ENCODE data around the gene GPATCH2.
"Not testable (repeated sequence)": the region's sequence is repeated elsewhere in the genome, so short reads cannot be mapped to it uniquely, and the experiment has no call there.

GPATCH2 gene

GRCh38 chr1:217432339-217432738 is 198.6 kb downstream of the GPATCH2 start:
- no peak for DNase-seq

GRCh38 chr1:217431395-217431794 is 199.5 kb downstream of the GPATCH2 start:
- no peak for DNase-seq

DNA sequence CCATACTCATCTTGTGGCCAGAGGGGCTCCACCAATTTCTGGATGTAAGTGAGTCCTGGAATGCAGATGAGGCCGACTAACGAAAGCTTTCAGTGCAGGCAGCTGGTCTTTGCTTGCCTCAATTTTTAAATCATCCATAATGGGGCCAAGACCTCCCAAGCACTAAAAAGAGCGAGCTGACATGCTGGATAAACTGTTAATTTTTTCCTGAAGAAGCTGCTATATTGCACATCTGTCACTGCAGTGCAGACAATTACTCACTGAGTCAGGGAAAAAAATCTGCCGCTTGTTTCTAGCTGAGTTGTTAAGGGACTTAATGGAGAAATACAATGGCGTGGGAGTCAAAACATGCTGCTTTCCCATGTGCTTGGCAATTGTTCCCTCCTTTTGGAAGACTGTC is 205.5 kb downstream of the GPATCH2 start:
- DNase-seq, result no peak

DNA sequence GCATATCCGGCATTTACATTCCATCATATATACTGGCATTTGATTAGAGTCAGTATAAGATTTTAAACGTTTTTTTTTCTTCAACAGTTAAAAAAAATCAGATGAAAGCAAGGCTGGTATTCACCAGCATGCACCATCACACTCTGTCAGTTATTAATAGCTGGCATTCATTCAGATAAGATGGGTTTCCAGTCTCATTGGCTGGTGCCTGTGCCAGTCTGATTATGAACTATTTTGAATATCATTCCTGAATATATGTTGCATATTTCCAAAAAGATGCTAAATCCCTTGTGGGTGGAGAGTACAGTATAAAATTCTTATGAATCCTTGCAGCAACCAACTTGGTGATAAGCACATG is 211.7 kb downstream of the GPATCH2 start:
- no peak for DNase-seq

GRCh38 chr1:217418269-217419193 is 212.4 kb downstream of the GPATCH2 start:
- DNase-seq, result no peak

DNA sequence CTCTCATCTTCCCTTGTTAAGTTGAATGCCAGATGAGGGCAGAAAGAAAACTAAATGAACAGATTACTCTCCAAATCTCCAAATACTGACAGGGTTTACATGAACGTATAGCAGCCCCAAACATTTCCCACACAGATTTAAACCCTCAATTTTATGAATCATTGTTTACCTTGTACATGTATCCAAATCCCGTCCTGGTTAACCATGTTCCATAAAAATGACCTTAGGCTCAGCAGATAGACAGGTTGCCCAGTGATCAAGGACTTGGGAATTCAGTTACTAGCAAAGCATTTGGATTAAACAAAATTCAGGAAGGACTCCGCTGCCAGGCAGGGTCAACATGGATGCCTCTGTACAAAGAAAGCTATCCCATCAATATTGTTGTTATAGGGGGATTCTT is 213.5 kb downstream of the GPATCH2 start:
- no peak for DNase-seq

DNA sequence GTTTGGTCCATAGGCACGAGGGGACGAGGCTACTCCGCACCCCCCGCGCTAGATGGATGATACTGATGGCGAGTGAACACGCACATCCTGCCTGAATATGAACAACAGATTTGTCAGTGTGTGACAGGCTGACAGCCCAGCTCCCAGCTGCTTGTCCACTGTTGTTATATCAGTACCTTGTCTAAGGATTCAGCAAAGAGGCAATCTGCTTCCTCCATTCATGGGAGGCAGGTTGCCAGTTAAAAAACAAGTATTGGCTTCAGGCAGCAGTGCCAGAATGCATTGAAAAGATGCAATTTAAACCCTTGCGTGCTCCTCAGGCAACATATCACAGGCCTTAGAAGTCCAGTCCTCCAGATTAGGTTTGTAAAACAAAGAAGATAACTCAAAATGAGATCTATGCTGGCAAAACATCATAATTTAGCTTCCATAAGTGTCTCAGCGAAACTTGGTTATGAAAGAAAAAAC is 223.3 kb downstream of the GPATCH2 start:
- DNase-seq, result no peak

DNA sequence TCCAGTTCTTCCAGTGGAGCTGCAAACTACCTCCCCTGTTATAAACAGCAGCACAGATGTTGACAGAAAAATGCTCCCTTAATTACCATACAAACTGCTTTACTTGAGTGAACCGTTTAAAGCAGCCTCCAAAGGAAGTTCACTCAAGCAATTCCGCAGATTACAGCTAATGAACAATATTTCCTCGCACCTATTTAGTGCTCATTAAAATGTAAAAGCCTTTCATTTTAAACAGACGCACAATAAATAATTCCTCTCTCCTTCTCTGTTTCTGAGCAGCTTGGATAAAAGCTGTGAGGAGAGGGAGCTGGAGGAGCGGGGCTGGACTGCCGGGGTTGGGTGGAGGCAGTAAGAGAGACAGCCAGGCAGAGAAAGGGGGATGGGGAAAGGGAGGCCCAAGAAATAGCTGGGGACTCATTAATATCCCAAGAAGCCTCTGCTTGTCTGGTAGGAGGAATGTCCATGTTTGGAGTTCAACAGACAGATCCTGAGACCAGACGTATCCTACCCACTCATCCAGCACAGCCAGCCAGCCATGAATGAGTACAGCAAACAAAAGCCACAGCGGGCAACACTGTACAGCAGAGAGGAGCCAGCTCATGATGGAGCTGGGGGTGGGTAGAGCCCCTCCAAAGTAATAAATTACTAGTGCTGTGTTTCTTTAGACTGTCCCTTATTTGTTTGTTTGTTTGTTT is 227.7 kb downstream of the GPATCH2 start:
- DNase-seq, result no peak

DNA sequence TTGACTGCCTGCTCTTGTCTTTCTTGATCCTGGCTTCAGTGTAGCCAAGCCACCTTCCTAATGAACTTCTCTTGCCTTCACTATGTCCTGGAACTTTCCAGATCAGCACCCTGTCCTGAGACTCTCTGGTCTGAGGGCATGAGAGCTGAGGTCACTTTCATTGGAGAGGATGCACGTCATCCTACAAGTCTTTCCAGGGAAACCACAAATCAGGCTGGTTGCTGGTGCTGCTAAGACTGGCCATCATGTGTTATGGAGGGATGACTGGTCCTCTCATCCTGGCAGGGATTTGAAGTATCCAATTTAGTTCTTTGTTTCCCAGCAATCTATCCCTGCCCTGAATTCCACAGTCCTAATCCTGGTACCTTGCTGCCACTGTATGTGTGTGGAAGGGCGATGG is 228.6 kb downstream of the GPATCH2 start:
- DNase-seq, result no peak

GRCh38 chr1:217393896-217394295 is 237.0 kb downstream of the GPATCH2 start:
- no peak for DNase-seq

GRCh38 chr1:217392441-217392840 is 238.4 kb downstream of the GPATCH2 start:
- no peak for DNase-seq

DNA sequence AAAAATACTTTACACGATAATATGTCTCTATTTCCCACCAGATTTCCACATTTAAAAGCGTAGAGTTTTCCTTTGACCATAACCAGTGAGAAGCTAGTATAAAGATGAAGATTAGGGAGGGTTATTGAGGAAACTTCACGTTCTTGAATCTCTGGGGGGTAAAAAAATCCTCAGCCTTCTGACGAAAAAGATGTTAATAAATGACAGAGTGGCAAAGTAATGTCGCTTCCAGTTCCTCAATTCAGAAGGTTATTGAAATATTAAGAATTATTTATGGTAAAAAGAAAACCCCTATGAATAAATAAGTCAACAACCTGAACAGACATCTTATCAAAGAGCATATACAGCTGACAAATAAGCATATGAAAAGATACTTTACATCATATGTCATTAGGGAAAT is 241.0 kb downstream of the GPATCH2 start:
- DNase-seq, result no peak

GRCh38 chr1:217388522-217389065 is 242.3 kb downstream of the GPATCH2 start:
- no peak for DNase-seq

DNA sequence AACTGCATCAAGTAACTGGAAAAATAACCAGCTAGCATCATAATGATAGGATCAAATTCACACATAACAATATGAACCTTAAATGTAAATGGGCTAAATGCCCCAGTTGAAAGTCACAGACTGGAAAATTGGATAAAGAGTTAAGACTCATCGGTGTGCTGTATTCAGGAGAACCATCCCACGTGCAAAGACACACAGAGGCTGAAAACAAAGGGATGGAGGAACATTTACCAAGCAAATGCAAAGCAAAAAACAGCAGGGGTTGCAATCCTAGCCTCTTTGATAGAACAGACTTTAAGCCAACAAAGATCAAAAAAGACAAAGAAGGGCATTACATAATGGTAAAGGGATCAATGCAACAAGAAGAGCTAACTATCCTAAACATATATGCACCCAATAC is 249.1 kb downstream of the GPATCH2 start:
- not testable (repeated sequence) for DNase-seq

DNA sequence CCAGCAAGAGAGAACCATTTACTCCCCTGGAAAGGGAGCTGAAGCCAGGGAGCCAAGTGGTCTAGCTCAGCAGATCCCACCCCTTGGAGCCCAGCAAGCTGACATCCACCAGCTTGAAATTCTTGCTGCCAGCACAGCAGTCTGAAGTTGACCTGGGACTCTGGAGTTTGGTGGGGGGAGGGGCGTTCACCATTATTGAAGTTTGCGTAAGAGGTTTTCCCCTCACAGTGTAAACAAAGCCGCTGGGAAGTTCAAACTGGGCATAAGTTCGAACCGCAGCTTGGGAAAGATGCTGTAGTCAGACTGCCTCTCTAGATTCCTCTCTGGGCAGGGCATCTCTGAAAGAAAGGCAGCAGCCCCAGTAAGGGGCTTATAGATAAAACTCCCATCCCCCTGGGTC is 251.1 kb downstream of the GPATCH2 start:
- not testable (repeated sequence) for DNase-seq

DNA sequence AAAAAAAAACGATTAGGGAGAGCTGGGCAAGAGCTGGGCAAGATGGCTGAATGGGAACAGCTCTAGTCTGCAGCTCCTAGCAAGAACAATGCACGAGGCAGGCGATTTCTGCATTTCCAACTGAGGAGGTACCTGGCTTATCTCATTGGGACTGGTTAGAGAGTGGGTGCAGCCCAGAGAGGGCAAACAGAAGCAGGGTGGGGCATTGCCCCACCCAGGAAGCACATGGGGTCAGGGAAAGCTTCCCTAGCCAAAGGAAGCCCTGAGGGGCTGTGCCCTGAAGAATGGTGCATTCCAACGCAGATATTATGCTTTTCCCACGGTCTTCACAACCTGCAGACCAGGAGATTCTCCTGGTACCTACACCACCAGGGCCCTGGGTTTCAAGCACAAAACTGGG is 251.6 kb downstream of the GPATCH2 start:
- no peak for DNase-seq
